Dedifferentiated amniotic fluid mesenchymal stem cell (primary cell): ENCODE measurements around the gene PKP1.
"Not testable (repeated sequence)": the region's sequence is repeated elsewhere in the genome, so short reads cannot be mapped to it uniquely, and the experiment has no call there.

Experiments
- DNase-seq: peaks from one replicate; pipeline ENCODE4 v3.0.0-alpha.2; 2016; ENCODE audit errors: extremely low spot score

Gene PKP1

GRCh38 chr1:201282931-201283829 is at the start of gene PKP1:
TSS of gene PKP1 (plus strand) at chr1:201283506. CDS start at chr1:201283703, 197 bp downstream.
- no peak for DNase-seq

- DNase-seq, result not testable (repeated sequence)
Measured at GRCh38 chr1:201239646-201240045, 43.7 kb upstream of the PKP1 start.

- DNase-seq, result no peak
Measured at GRCh38 chr1:201240171-201240570, 43.1 kb upstream of the PKP1 start.

GRCh38 chr1:201241736-201242135 is 41.6 kb upstream of the PKP1 start:
- no peak for DNase-seq

GRCh38 chr1:201245082-201245481 is 38.2 kb upstream of the PKP1 start:
- no peak for DNase-seq

GRCh38 chr1:201248721-201249559 is 34.4 kb upstream of the PKP1 start:
- DNase-seq, result no peak

GRCh38 chr1:201250326-201251011 is 32.8 kb upstream of the PKP1 start:
- DNase-seq, result no peak

GRCh38 chr1:201251411-201251810 is 31.9 kb upstream of the PKP1 start:
- DNase-seq, result no peak

GRCh38 chr1:201251851-201252430 is 31.4 kb upstream of the PKP1 start:
- no peak for DNase-seq

- no peak for DNase-seq
Measured at GRCh38 chr1:201252944-201253371, 30.3 kb upstream of the PKP1 start.

- no peak for DNase-seq
Measured at GRCh38 chr1:201253411-201253810, 29.9 kb upstream of the PKP1 start.

GRCh38 chr1:201253906-201254624 is 29.2 kb upstream of the PKP1 start:
- DNase-seq, result no peak

GRCh38 chr1:201254625-201255478 is 28.5 kb upstream of the PKP1 start:
- no peak for DNase-seq

- no peak for DNase-seq
Measured at GRCh38 chr1:201255479-201256362, 27.6 kb upstream of the PKP1 start.

GRCh38 chr1:201258132-201258531 is 25.2 kb upstream of the PKP1 start:
- not testable (repeated sequence) for DNase-seq

GRCh38 chr1:201258763-201259230 is 24.5 kb upstream of the PKP1 start:
- DNase-seq, result no peak

- DNase-seq, result no peak
Measured at GRCh38 chr1:201259476-201260235, 23.6 kb upstream of the PKP1 start.

GRCh38 chr1:201260236-201260590 is 23.1 kb upstream of the PKP1 start:
- DNase-seq, result no peak
